IMR-90 (cell line): ENCODE measurements around the gene MED13. TPM values are rescaled to one million over a fixed set of nuclear protein-coding genes. Genes with fewer than 3 reads are reported as not detected.

Experiments used
- ATAC-seq: fragments of 200-7000 bp; cut with Tn5 transposase; 2 replicates; pipeline ENCODE4 v1.9.1; 2020; ENCODE audit warnings: low read depth, mild to moderate bottlenecking, moderate library complexity
- BruUV-seq: library from RNA; stranded (reverse); fragments of 400-500 nt; replicated peaks from 2 replicates; lab custom pipeline; 2021; lab: Mats Ljungman, UMichigan
- CTCF ChIA-PET: fragments of 300-600 bp; formaldehyde crosslinking; extraction: SDS; loops from one replicate; lab custom pipeline; 2021; ENCODE audit warnings: antibody characterized with exemption; lab: Yijun Ruan, JAX
- POLR2A ChIA-PET: fragments of 300-600 bp; sonication (Branson Sonifier 250); formaldehyde crosslinking; loops from one replicate; lab custom pipeline; 2022; ENCODE audit warnings: antibody characterized with exemption; ENCODE audit not compliant: unreplicated experiment; lab: Charles Lee
- DNase-seq: peaks from one replicate; pipeline ENCODE4 v3.0.0; 2013
- H2AFZ ChIP-seq: replicated peaks from 2 replicates; pipeline ENCODE3; 2013; ENCODE audit warnings: low read length, mild to moderate bottlenecking; ENCODE audit not compliant: poor library complexity
- H2AK5ac ChIP-seq: 2 replicates; pipeline ENCODE4 v1.6.1; 2013; ENCODE audit warnings: low read depth, low read length, inconsistent platforms
- H2AK9ac ChIP-seq: replicated peaks from 2 replicates; pipeline ENCODE3; 2013; ENCODE audit warnings: mild to moderate bottlenecking, low read depth, low read length, moderate library complexity; ENCODE audit not compliant: poor library complexity
- H2BK120ac ChIP-seq: 2 replicates; pipeline ENCODE4 v1.6.1; 2013; ENCODE audit warnings: low read depth, low read length, inconsistent platforms
- H2BK15ac ChIP-seq: 3 replicates; pipeline ENCODE4 v1.6.1; 2013; ENCODE audit warnings: low read depth, low read length, inconsistent platforms
- H2BK20ac ChIP-seq: 2 replicates; pipeline ENCODE4 v1.6.1; 2013; ENCODE audit warnings: low read depth, mild to moderate bottlenecking, inconsistent platforms, low read length, moderate library complexity
- H2BK5ac ChIP-seq: 2 replicates; pipeline ENCODE4 v1.6.1; 2013; ENCODE audit warnings: mild to moderate bottlenecking, low read depth, low read length, inconsistent platforms; ENCODE audit not compliant: poor library complexity, severe bottlenecking
- H3K14ac ChIP-seq: replicated peaks from 2 replicates; pipeline ENCODE4 v1.6.1; 2013; ENCODE audit warnings: low read depth, low read length, inconsistent platforms
- H3K18ac ChIP-seq: 2 replicates; pipeline ENCODE4 v1.6.1; 2013; ENCODE audit warnings: low read depth, low read length, control low read depth
- H3K23ac ChIP-seq: 2 replicates; pipeline ENCODE4 v1.6.1; 2013; ENCODE audit warnings: low read depth, low read length, inconsistent platforms
- H3K27ac ChIP-seq: 2 replicates; pipeline ENCODE4 v1.5.1; 2013; ENCODE audit warnings: mild to moderate bottlenecking, control low read depth, low read length; ENCODE audit not compliant: insufficient read depth
- H3K27me3 ChIP-seq: 2 replicates; pipeline ENCODE4 v1.6.1; 2013; ENCODE audit warnings: low read length; ENCODE audit not compliant: control insufficient read depth, insufficient read depth
- H3K36me3 ChIP-seq: 2 replicates; pipeline ENCODE4 v1.6.1; 2013; ENCODE audit warnings: low read length, mixed read lengths; ENCODE audit not compliant: control insufficient read depth, insufficient read depth
- H3K4ac ChIP-seq: 2 replicates; pipeline ENCODE4 v1.6.1; 2013; ENCODE audit warnings: low read depth, low read length, inconsistent platforms
- H3K4me1 ChIP-seq: 2 replicates; pipeline ENCODE4 v1.6.1; 2013; ENCODE audit warnings: low read length, mixed read lengths; ENCODE audit not compliant: control insufficient read depth, insufficient read depth
- H3K4me2 ChIP-seq: 2 replicates; pipeline ENCODE4 v1.6.1; 2013; ENCODE audit warnings: low read depth, mild to moderate bottlenecking, control low read depth, low read length, moderate library complexity
- H3K4me3 ChIP-seq: 2 replicates; pipeline ENCODE4 v1.5.1; 2013; ENCODE audit warnings: low read depth, mild to moderate bottlenecking, control low read depth, low read length, moderate library complexity; ENCODE audit not compliant: insufficient read depth
- H3K56ac ChIP-seq: 2 replicates; pipeline ENCODE4 v1.6.1; 2013; ENCODE audit warnings: low read length, inconsistent platforms; ENCODE audit not compliant: insufficient read depth; ENCODE audit errors: extremely low read depth
- H3K79me1 ChIP-seq, 2 experiments: 2 replicates each; pipeline ENCODE4 v1.6.1; 2013; ENCODE audit warnings: low read length in 2 of 2, inconsistent platforms in 1 of 2, low read depth in 1 of 2
- H3K9ac ChIP-seq: 2 replicates; pipeline ENCODE4 v1.6.1; 2013; ENCODE audit warnings: low read depth, low read length, control low read depth
- H3K9me1 ChIP-seq: 2 replicates; pipeline ENCODE4 v1.6.1; 2013; ENCODE audit warnings: low read length, inconsistent platforms; ENCODE audit not compliant: insufficient read depth
- H3K9me3 ChIP-seq: 2 replicates; pipeline ENCODE4 v1.6.1; 2013; ENCODE audit warnings: low read length; ENCODE audit not compliant: control insufficient read depth, insufficient read depth
- H4K20me1 ChIP-seq: 2 replicates; pipeline ENCODE4 v1.6.1; 2013; ENCODE audit warnings: low read length, inconsistent platforms; ENCODE audit not compliant: insufficient read depth
- H4K5ac ChIP-seq: 2 replicates; pipeline ENCODE4 v1.6.1; 2013; ENCODE audit warnings: mild to moderate bottlenecking, low read depth, low read length, control low read depth
- H4K8ac ChIP-seq, 2 experiments: 2 replicates each; pipeline ENCODE4 v1.6.1; 2013; ENCODE audit warnings: low read depth in 2 of 2, low read length in 2 of 2, control low read depth in 1 of 2, inconsistent platforms in 1 of 2
- H4K91ac ChIP-seq: 2 replicates; pipeline ENCODE4 v1.6.1; 2013; ENCODE audit warnings: low read depth, low read length, inconsistent platforms; ENCODE audit not compliant: insufficient read depth
- BHLHE40 ChIP-seq: fragments of 150-350 bp; IDR thresholded peaks from 2 replicates; pipeline ENCODE4 v1.6.1; 2016; ENCODE audit warnings: mild to moderate bottlenecking, low read depth, low read length
- CEBPB ChIP-seq: IDR thresholded peaks from 2 replicates; pipeline ENCODE4 v1.6.1; 2012; ENCODE audit warnings: low read depth, low read length, improper control_type of control experiment
- FOS ChIP-seq: fragments of 150-350 bp; IDR thresholded peaks from 2 replicates; pipeline ENCODE4 v1.6.1; 2016; ENCODE audit warnings: low read depth, low read length
- MAFK ChIP-seq: IDR thresholded peaks from 2 replicates; pipeline ENCODE4 v1.6.1; 2012; ENCODE audit warnings: low read depth, low read length, improper control_type of control experiment
- MXI1 ChIP-seq: IDR thresholded peaks from 2 replicates; pipeline ENCODE4 v1.6.1; 2012; ENCODE audit warnings: low read depth, mild to moderate bottlenecking, low read length, moderate library complexity, borderline replicate concordance
- NFE2L2 ChIP-seq: fragments of 150-350 bp; IDR thresholded peaks from 2 replicates; pipeline ENCODE4 v1.6.1; 2016; ENCODE audit warnings: low read depth, mild to moderate bottlenecking, low read length
- POLR2A ChIP-seq: IDR thresholded peaks from 2 replicates; pipeline ENCODE4 v1.6.1; 2012; ENCODE audit warnings: mild to moderate bottlenecking, low read depth, low read length
- RAD21 ChIP-seq: IDR thresholded peaks from 2 replicates; pipeline ENCODE4 v1.6.1; 2012; ENCODE audit warnings: low read length, improper control_type of control experiment
- RCOR1 ChIP-seq: IDR thresholded peaks from 2 replicates; pipeline ENCODE4 v1.6.1; 2012; ENCODE audit warnings: mild to moderate bottlenecking, low read length, improper control_type of control experiment; ENCODE audit not compliant: insufficient replicate concordance
- RFX5 ChIP-seq: IDR thresholded peaks from 2 replicates; pipeline ENCODE4 v1.8.0; 2012; ENCODE audit warnings: low read depth, mild to moderate bottlenecking, low read length, moderate library complexity
- SMC3 ChIP-seq: fragments of 150-350 bp; IDR thresholded peaks from 2 replicates; pipeline ENCODE4 v1.6.1; 2016; ENCODE audit warnings: low read depth, mild to moderate bottlenecking, antibody characterized with exemption, low read length, moderate library complexity
- WGBS, 2 experiments: methylation state at CpG; one replicate each; pipeline versions ENCODE4 v1.1.5 to v1.1.7; 2013; ENCODE audit warnings: missing lambda C conversion rate in 2 of 2; ENCODE audit not compliant: insufficient read length in 1 of 2; ENCODE audit errors: extremely low coverage in 2 of 2; 5-methylcytosine and 5-hydroxymethylcytosine counted together
- dilution Hi-C: fragments of 300-500 bp; cut with HindIII; formaldehyde crosslinking; loops from one replicate; pipeline ENCODE4 v1.14.3; 2018; ENCODE audit warnings: low sequenced_read_pairs; ENCODE audit not compliant: unreplicated experiment
- in situ Hi-C: fragments of 300-500 bp; cut with MboI; formaldehyde crosslinking; loops from 3 replicates; pipeline ENCODE4 v1.14.3; 2019; ENCODE audit warnings: low sequenced_read_pairs, inconsistent platforms, mixed read lengths
- intact Hi-C: fragments of 100-400 bp; cut with micrococcal nuclease; formaldehyde crosslinking; loops from 2 replicates; pipeline ENCODE4 v1.10.0; 2022
- polyA plus RNA-seq, 3 experiments: library from polyadenylated mRNA; depleted of rRNA; stranded (reverse); fragments of >200 nt; gene quantifications; 2 replicates each; pipeline ENCODE4 v1.2.3, GENCODE V29; 2012; ENCODE audit warnings: low replicate concordance in 1 of 3
- total RNA-seq: library from RNA; depleted of rRNA; stranded (reverse); fragments of >200 nt; gene quantifications from 2 replicates; pipeline ENCODE4 v1.2.3, GENCODE V29; 2012
- TF ChIP-seq, protein P1 (sequence below): conservative IDR thresholded peaks from 2 replicates; pipeline ENCODE4 v1.5.1; 2012; ENCODE audit warnings: mild to moderate bottlenecking, low read depth, low read length, improper control_type of control experiment
- TF ChIP-seq, protein P2 (sequence below): fragments of 150-350 bp; IDR thresholded peaks from 2 replicates; pipeline ENCODE4 v1.6.1; 2017; ENCODE audit warnings: mild to moderate bottlenecking, antibody characterized with exemption, low read length, low read depth
- TF ChIP-seq, protein P3 (sequence below): fragments of 150-350 bp; IDR thresholded peaks from 2 replicates; pipeline ENCODE4 v1.6.1; 2016; ENCODE audit warnings: low read depth, mild to moderate bottlenecking, low read length, moderate library complexity, borderline replicate concordance

MED13 gene
- total and polyA plus RNA-seq, 2 of the 4 experiments (the other 2 are of a cell fraction): 9.7 to 67.2 TPM

DNA sequence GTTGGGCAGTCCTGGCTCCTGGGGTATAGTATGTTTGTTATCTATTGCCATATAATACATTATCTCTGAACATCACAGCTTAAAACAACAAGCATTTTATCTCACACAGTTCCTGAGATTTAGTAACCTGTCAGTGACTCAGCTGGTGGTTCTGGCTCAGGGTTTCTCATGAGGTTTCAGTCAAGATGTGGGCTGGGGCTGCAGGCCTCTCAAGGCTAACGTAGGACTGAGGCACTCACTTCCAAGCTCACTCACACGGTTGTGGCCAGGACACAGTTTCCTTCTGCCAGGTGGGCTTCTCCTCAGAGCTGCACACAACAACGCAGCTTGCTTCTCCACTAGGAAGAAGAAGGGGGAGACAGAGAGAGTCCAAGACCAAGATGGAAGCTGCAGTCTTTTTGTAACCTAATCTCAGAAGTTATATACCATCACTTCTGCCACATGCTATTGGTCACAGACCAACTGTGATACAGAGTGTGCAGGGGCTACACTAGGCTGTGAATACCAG, 10.3 kb upstream of the MED13 start:
- dilution Hi-C loops: no loop called here
- no peak overlapping the region for H3K14ac ChIP-seq
- no peak overlapping the region for H3K18ac ChIP-seq
- intact Hi-C loops: no loop called here
- H3K4me2 ChIP-seq: no peak overlapping the region
- no peak overlapping the region for H4K91ac ChIP-seq
- TF ChIP-seq, protein P1, sequence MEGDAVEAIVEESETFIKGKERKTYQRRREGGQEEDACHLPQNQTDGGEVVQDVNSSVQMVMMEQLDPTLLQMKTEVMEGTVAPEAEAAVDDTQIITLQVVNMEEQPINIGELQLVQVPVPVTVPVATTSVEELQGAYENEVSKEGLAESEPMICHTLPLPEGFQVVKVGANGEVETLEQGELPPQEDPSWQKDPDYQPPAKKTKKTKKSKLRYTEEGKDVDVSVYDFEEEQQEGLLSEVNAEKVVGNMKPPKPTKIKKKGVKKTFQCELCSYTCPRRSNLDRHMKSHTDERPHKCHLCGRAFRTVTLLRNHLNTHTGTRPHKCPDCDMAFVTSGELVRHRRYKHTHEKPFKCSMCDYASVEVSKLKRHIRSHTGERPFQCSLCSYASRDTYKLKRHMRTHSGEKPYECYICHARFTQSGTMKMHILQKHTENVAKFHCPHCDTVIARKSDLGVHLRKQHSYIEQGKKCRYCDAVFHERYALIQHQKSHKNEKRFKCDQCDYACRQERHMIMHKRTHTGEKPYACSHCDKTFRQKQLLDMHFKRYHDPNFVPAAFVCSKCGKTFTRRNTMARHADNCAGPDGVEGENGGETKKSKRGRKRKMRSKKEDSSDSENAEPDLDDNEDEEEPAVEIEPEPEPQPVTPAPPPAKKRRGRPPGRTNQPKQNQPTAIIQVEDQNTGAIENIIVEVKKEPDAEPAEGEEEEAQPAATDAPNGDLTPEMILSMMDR: no peak
- TF ChIP-seq CEBPB (no peak), BHLHE40 (no peak), FOS (no peak), RFX5 (no peak), SMC3 (no peak), POLR2A (no peak), NFE2L2 (no peak), RCOR1 (no peak), MXI1 (no peak), MAFK (no peak), RAD21 (no peak)
- TF ChIP-seq, protein P2, sequence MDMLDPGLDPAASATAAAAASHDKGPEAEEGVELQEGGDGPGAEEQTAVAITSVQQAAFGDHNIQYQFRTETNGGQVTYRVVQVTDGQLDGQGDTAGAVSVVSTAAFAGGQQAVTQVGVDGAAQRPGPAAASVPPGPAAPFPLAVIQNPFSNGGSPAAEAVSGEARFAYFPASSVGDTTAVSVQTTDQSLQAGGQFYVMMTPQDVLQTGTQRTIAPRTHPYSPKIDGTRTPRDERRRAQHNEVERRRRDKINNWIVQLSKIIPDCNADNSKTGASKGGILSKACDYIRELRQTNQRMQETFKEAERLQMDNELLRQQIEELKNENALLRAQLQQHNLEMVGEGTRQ: no peak
- TF ChIP-seq, protein P3, sequence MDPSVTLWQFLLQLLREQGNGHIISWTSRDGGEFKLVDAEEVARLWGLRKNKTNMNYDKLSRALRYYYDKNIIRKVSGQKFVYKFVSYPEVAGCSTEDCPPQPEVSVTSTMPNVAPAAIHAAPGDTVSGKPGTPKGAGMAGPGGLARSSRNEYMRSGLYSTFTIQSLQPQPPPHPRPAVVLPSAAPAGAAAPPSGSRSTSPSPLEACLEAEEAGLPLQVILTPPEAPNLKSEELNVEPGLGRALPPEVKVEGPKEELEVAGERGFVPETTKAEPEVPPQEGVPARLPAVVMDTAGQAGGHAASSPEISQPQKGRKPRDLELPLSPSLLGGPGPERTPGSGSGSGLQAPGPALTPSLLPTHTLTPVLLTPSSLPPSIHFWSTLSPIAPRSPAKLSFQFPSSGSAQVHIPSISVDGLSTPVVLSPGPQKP: no peak
- no peak overlapping the region for H2BK120ac ChIP-seq
- H2AK5ac ChIP-seq: no peak overlapping the region
- H3K36me3 ChIP-seq: no peaks in the 10 kb centered on the region
- BruUV-seq: no TSS peak
- peaks cover 15% of the 10 kb centered on the region for H3K27me3 ChIP-seq
- H3K56ac ChIP-seq: no peak overlapping the region
- CTCF ChIA-PET: interaction anchor here (2.0 kb wide), 1 partner anchor 10 kb away, joined by 9 read pairs; no protein-coding TSS in a partner anchor
- no peaks in the 10 kb centered on the region for H3K9me3 ChIP-seq
- in situ Hi-C loops: no loop called here
- H4K8ac ChIP-seq: no peak overlapping the region
- H3K4me3 ChIP-seq: no peak overlapping the region
- no peak overlapping the region for H3K9ac ChIP-seq
- no peak overlapping the region for H4K5ac ChIP-seq
- no CpG with 5 or more reads among the region's 3 CpGs for WGBS, 2 experiments
- no peak overlapping the region for H2BK15ac ChIP-seq
- no peaks in the 10 kb centered on the region for H3K9me1 ChIP-seq
- no peak overlapping the region for H3K27ac ChIP-seq
- POLR2A ChIA-PET: no interaction called here
- H3K4me1 ChIP-seq: peaks cover 2% of the 10 kb centered on the region; the same call in 1 of the 2 replicates
- no peaks in the 10 kb centered on the region for H4K20me1 ChIP-seq
- H2AFZ ChIP-seq: peak overlapping the region; percentile 18
- no peak overlapping the region for H2BK20ac ChIP-seq
- H3K23ac ChIP-seq: no peak overlapping the region
- H2AK9ac ChIP-seq: no peak overlapping the region
- DNase-seq: peak; percentile 62
- H2BK5ac ChIP-seq: no peak overlapping the region
- no peak overlapping the region for H3K4ac ChIP-seq
- H3K79me1 ChIP-seq: no peaks in the 10 kb centered on the region
- peak; percentile 40 for ATAC-seq
